ENCODE data around the gene GSTP1.

- TF ChIP-seq CTCF (IDR thresholded peaks at IDR 0.05; ENCODE audit: poor library complexity), result no peak
- TF ChIP-seq EZH2 (IDR thresholded peaks at IDR 0.05; ENCODE audit: borderline replicate concordance), result no peak
These were observed 26.8 kb downstream of the GSTP1 start for GRCh38 chr11:67610302-67610868.
